Gastrocnemius medialis (tissue), 4 donors: ENCODE measurements around the gene HYDIN. TPM values are rescaled to one million over a fixed set of nuclear protein-coding genes. Genes with fewer than 3 reads are reported as not detected.

ENCODE experiments used
- ATAC-seq, 2 donors: fragments of 150-250 bp; one replicate each; pipeline ENCODE4 v1.9.1; 2016
- DNase-seq, 2 donors: peaks; one replicate each; pipeline ENCODE4 v3.0.0-alpha.2; 2019
- H3K27ac ChIP-seq, 4 donors: fragments of 200-600 bp; sonication (generic); 1 replicate in 1 of 4; 2 replicates in 3 of 4; pipeline ENCODE4 v1.5.1; 2016 to 2018; ENCODE audit warnings: mild to moderate bottlenecking in 2 of 4, moderate library complexity in 1 of 4
- H3K27me3 ChIP-seq, 3 donors: fragments of 200-600 bp; sonication (generic) in 2 of 3; 1 replicate in 1 of 3; 2 replicates in 2 of 3; pipeline versions ENCODE4 v1.5.1 to v1.6.0; 2016 to 2019; ENCODE audit warnings: mild to moderate bottlenecking in 1 of 3, moderate library complexity in 1 of 3
- H3K36me3 ChIP-seq, 2 donors: fragments of 200-600 bp; sonication (generic) in 1 of 2; one replicate each; pipeline ENCODE4 v1.5.1; 2017 to 2018
- H3K4me1 ChIP-seq, 2 donors: fragments of 200-600 bp; sonication (generic) in 1 of 2; one replicate each; pipeline ENCODE4 v1.5.1; 2016 to 2017; ENCODE audit warnings: mild to moderate bottlenecking in 2 of 2
- H3K4me3 ChIP-seq, 4 donors: fragments of 200-600 bp; sonication (generic) in 3 of 4; 1 replicate in 1 of 4; 2 replicates in 3 of 4; pipeline ENCODE4 v1.5.1; 2016 to 2019; ENCODE audit warnings: mild to moderate bottlenecking in 2 of 4
- H3K9me3 ChIP-seq, 3 donors: fragments of 200-600 bp; sonication (generic) in 2 of 3; 1 replicate in 1 of 3; 2 replicates in 2 of 3; pipeline ENCODE4 v1.5.1; 2016 to 2019
- CTCF ChIP-seq, 5 experiments: fragments of 450-650 bp in 3 of 5; fragments of 200-600 bp in 2 of 5; sonication (generic) in 2 of 5; IDR thresholded peaks in 4 of 5; conservative IDR thresholded peaks in 1 of 5; 1 replicate in 4 of 5; 2 replicates in 1 of 5; pipeline ENCODE4 v1.5.1; 2016 to 2019; ENCODE audit warnings: antibody characterized with exemption in 5 of 5, mild to moderate bottlenecking in 3 of 5, moderate library complexity in 3 of 5
- POLR2A ChIP-seq, 2 donors: fragments of 450-650 bp; IDR thresholded peaks; one replicate each; pipeline ENCODE4 v1.6.1; 2017; ENCODE audit warnings: antibody characterized with exemption in 2 of 2, mild to moderate bottlenecking in 2 of 2, moderate library complexity in 2 of 2
- in situ Hi-C, 4 donors: fragments of 200-750 bp; cut with MboI; loops; one replicate each; pipeline versions ENCODE4 v1.15.0 to v1.8.0; 2017; ENCODE audit warnings: low sequenced_read_pairs in 4 of 4
- intact Hi-C: fragments of 100-400 bp; cut with DNase I; formaldehyde crosslinking; loops from one replicate; pipeline ENCODE4 v1.15.1; 2023; ENCODE audit warnings: low total_unique reads
- total RNA-seq, 4 donors: library from RNA; depleted of rRNA; stranded (reverse); fragments of >200 nt; gene quantifications; one replicate each; pipeline versions ENCODE4 v1.1.0 to v1.2.3, GENCODE V29; 2016

HYDIN gene
- total RNA-seq, 4 donors from 2014 or later = 0.12 TPM; not detected in 3

- intact Hi-C loops (no loop called here), in situ Hi-C loops (no loop called here)
- H3K27me3 ChIP-seq = no peaks in the 10 kb centered on the region
- H3K9me3 ChIP-seq = no peaks in the 10 kb centered on the region
- H3K4me3 ChIP-seq = no peak overlapping the region
- DNase-seq (no peak), ATAC-seq (no peak)
- H3K4me1 ChIP-seq = no peaks in the 10 kb centered on the region
- TF ChIP-seq POLR2A (IDR thresholded peaks at IDR 0.05) (no peak), CTCF (IDR thresholded peaks at IDR 0.05 in 4 of 5, conservative IDR thresholded peaks at IDR 0.05 in 1 of 5) (no peak)
- no peak overlapping the region for H3K27ac ChIP-seq
- H3K36me3 ChIP-seq = no peaks in the 10 kb centered on the region
Measured at GRCh38 chr16:71192387-71192786, 38.1 kb downstream of the HYDIN start.

GRCh38 chr16:71188956-71189712 lies 41.4 kb downstream of the HYDIN start:
- DNase-seq = no peak
- H3K4me3 ChIP-seq = no peak overlapping the region
- no peaks in the 10 kb centered on the region for H3K4me1 ChIP-seq
- no peak overlapping the region for H3K27ac ChIP-seq
- H3K36me3 ChIP-seq = no peaks in the 10 kb centered on the region
- no peaks in the 10 kb centered on the region for H3K27me3 ChIP-seq
- in situ Hi-C loops = no loop called here
- TF ChIP-seq POLR2A (IDR thresholded peaks at IDR 0.05) = no peak
- TF ChIP-seq CTCF (IDR thresholded peaks at IDR 0.05 in 4 of 5, conservative IDR thresholded peaks at IDR 0.05 in 1 of 5) = no peak
- no peaks in the 10 kb centered on the region for H3K9me3 ChIP-seq
- ATAC-seq = no peak
- intact Hi-C loops = no loop called here

- Histone ChIP-seq H3K4me1 (no peaks in the 10 kb centered on the region), H3K36me3 (no peaks in the 10 kb centered on the region), H3K4me3 (no peak overlapping the region), H3K9me3 (no peaks in the 10 kb centered on the region), H3K27me3 (no peaks in the 10 kb centered on the region), H3K27ac (no peak overlapping the region)
- in situ Hi-C loops (no loop called here), intact Hi-C loops (no loop called here)
- TF ChIP-seq CTCF (IDR thresholded peaks at IDR 0.05 in 4 of 5, conservative IDR thresholded peaks at IDR 0.05 in 1 of 5) (no peak), POLR2A (IDR thresholded peaks at IDR 0.05) (no peak)
- ATAC-seq = no peak
- DNase-seq = no peak
Measured at GRCh38 chr16:71185347-71185746, 45.2 kb downstream of the HYDIN start.

- in situ Hi-C loops (no loop called here), intact Hi-C loops (no loop called here)
- Histone ChIP-seq H3K36me3 (no peaks in the 10 kb centered on the region), H3K4me1 (no peaks in the 10 kb centered on the region), H3K9me3 (no peaks in the 10 kb centered on the region), H3K4me3 (no peak overlapping the region), H3K27me3 (no peaks in the 10 kb centered on the region), H3K27ac (no peak overlapping the region)
- TF ChIP-seq CTCF (IDR thresholded peaks at IDR 0.05 in 4 of 5, conservative IDR thresholded peaks at IDR 0.05 in 1 of 5) (no peak), POLR2A (IDR thresholded peaks at IDR 0.05) (no peak)
- DNase-seq (no peak), ATAC-seq (no peak)
Measured at GRCh38 chr16:71179569-71179968, 51.0 kb downstream of the HYDIN start.
